PC-3 (cell line): ENCODE results near the gene DLX2. TPM values are rescaled to one million over a fixed set of nuclear protein-coding genes. Genes with fewer than 3 reads are reported as not detected.

Experiments
- ATAC-seq: fragments of 200-7000 bp; cut with Tn5 transposase; 2 replicates; pipeline ENCODE4 v1.9.1; 2020; ENCODE audit warnings: mild to moderate bottlenecking, moderate library complexity
- BruUV-seq: library from RNA; stranded (reverse); fragments of 400-500 nt; replicated peaks from 2 replicates; lab custom pipeline; 2021; lab: Mats Ljungman, UMichigan
- CTCF ChIA-PET: fragments of 300-600 bp; sonication (Branson Sonifier 250); formaldehyde crosslinking; loops from one replicate; lab custom pipeline; 2022; ENCODE audit warnings: antibody characterized with exemption; lab: Charles Lee
- POLR2A ChIA-PET: fragments of 300-600 bp; sonication (Branson Sonifier 250); formaldehyde crosslinking; loops from one replicate; lab custom pipeline; 2022; ENCODE audit warnings: antibody characterized with exemption; ENCODE audit not compliant: unreplicated experiment; lab: Charles Lee
- DNase-seq: peaks from one replicate; pipeline ENCODE4 v3.0.0-alpha.2; 2015
- H2AFZ ChIP-seq: fragments of 300-600 bp; sonication (generic); 2 replicates; pipeline ENCODE4 v1.6.0; 2016; ENCODE audit warnings: antibody characterized with exemption, low read length
- H3F3A ChIP-seq: fragments of 300-600 bp; sonication (generic); one replicate; pipeline ENCODE4 v1.6.0; 2017; ENCODE audit warnings: antibody characterized with exemption, low read length, control low read depth, mild to moderate bottlenecking; ENCODE audit not compliant: unreplicated experiment
- H3K27ac ChIP-seq: fragments of 300-600 bp; sonication (generic); 2 replicates; pipeline ENCODE4 v1.5.1; 2016; ENCODE audit warnings: mild to moderate bottlenecking, low read length
- H3K27me3 ChIP-seq: fragments of 300-600 bp; sonication (generic); 2 replicates; pipeline ENCODE4 v1.6.1; 2016; ENCODE audit warnings: low read length, mixed read lengths
- H3K36me3 ChIP-seq: fragments of 300-600 bp; sonication (generic); 2 replicates; pipeline ENCODE4 v1.6.1; 2016; ENCODE audit warnings: low read depth, mixed run types, low read length, mixed read lengths
- H3K4me1 ChIP-seq: fragments of 300-600 bp; sonication (generic); 2 replicates; pipeline ENCODE4 v1.5.1; 2016; ENCODE audit warnings: low read length; ENCODE audit not compliant: insufficient read depth
- H3K4me2 ChIP-seq: fragments of 300-600 bp; sonication (generic); 2 replicates; pipeline ENCODE4 v1.6.0; 2016; ENCODE audit warnings: low read length
- H3K4me3 ChIP-seq: fragments of 300-600 bp; sonication (generic); 2 replicates; pipeline ENCODE4 v1.5.1; 2016; ENCODE audit warnings: mild to moderate bottlenecking, low read length, mixed read lengths
- H3K79me2 ChIP-seq: fragments of 300-600 bp; sonication (generic); 2 replicates; pipeline ENCODE4 v1.6.1; 2017; ENCODE audit warnings: low read length, mixed read lengths
- H3K9ac ChIP-seq: fragments of 300-600 bp; sonication (generic); 2 replicates; pipeline ENCODE4 v1.6.0; 2016; ENCODE audit warnings: mild to moderate bottlenecking, low read length
- H3K9me2 ChIP-seq: fragments of 300-600 bp; sonication (generic); replicated peaks from 2 replicates; pipeline ENCODE4 v1.6.1; 2016; ENCODE audit warnings: mixed run types, low read length, mixed read lengths
- H3K9me3 ChIP-seq: fragments of 300-600 bp; sonication (generic); 2 replicates; pipeline ENCODE4 v1.6.1; 2016; ENCODE audit warnings: low read length, mixed read lengths
- H4K20me1 ChIP-seq: fragments of 300-600 bp; sonication (generic); 2 replicates; pipeline ENCODE4 v1.6.1; 2016; ENCODE audit warnings: low read length, mixed read lengths
- EZH2 ChIP-seq: fragments of 300-600 bp; sonication (generic); IDR thresholded peaks from one replicate; pipeline ENCODE4 v1.6.1; 2017; ENCODE audit warnings: antibody characterized with exemption, mild to moderate bottlenecking, low read length; ENCODE audit not compliant: unreplicated experiment
- EZH2phosphoT487 ChIP-seq: fragments of 300-600 bp; sonication (generic); IDR thresholded peaks from 2 replicates; pipeline ENCODE4 v1.6.1; 2018; ENCODE audit warnings: mild to moderate bottlenecking, antibody characterized with exemption, low read length, borderline replicate concordance
- intact Hi-C: fragments of 100-400 bp; cut with micrococcal nuclease; formaldehyde crosslinking; loops from 2 replicates; pipeline ENCODE4 v1.9.0; 2023
- total RNA-seq: library from RNA; depleted of rRNA; stranded (reverse); fragments of >200 nt; gene quantifications from 2 replicates; pipeline ENCODE4 v1.2.3, GENCODE V29; 2014
- TF ChIP-seq, protein P1 (sequence below): fragments of 300-600 bp; sonication (generic); conservative IDR thresholded peaks from 2 replicates; pipeline ENCODE4 v1.5.1; 2017; ENCODE audit warnings: antibody characterized with exemption, low read depth, mild to moderate bottlenecking, low read length

The DLX2 gene
- total RNA-seq, 1 experiment from 2014 or later = 1.4 TPM

DNA sequence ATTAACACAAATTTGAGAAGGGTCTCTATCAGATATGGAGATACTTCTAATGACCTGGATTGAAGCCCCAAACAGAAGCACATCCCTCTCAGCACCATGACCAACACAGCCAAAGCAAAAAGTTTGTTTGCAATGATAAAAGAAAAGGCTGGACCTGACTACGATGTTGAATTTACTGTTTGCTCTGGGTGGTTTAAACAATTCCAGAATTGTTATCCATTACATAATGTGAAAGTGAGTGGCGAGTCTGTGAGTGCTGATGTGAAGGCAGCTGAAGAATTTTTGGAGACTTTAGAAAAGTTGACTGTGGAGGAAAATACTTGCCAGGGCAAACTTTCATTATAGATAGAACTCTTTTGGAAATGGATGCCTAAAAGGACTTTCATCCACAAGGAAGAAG is 17.4 kb upstream of the DLX2 start:
- H3K4me2 ChIP-seq = no peak overlapping the region
- CTCF ChIA-PET = interaction anchor here (0.9 kb wide), 1 partner anchor 414 kb away, joined by 3 read pairs; no protein-coding TSS in a partner anchor

DNA sequence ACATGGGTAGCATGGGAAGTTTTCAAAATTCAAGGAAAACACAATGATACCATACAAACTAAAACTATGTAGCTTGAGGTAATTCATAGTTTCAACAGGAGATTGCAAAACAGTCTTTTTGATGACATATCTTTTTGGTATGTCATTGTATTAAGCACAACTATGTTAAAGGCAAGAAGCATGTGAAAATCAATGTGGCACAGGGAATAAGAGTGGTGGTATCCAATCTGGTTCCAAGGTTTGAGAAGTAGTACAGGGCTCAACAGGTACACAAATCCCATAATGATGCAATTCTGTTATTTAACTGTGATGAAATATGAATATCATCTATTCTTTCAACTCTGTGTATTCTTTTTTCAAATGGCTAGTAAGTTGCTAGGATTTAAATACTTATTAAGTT is 16.4 kb upstream of the DLX2 start:
- Histone ChIP-seq H3K79me2 (no peaks in the 10 kb centered on the region), H2AFZ (0 out of 2 replicates have a peak overlapping the region, but pooled peaks have one; percentile 28), H3K9me3 (no peaks in the 10 kb centered on the region), H3K36me3 (no peaks in the 10 kb centered on the region), H3K4me3 (peak overlapping the region; percentile 33; the same call in 1 of the 2 replicates), H3K4me1 (peaks cover 27% of the 10 kb centered on the region), H3K27ac (peak overlapping the region; percentile 94), H3K27me3 (no peaks in the 10 kb centered on the region), H3K9me2 (no peaks in the 10 kb centered on the region), H3F3A (peaks cover 5% of the 10 kb centered on the region), H3K4me2 (peak overlapping the region; percentile 78), H4K20me1 (no peaks in the 10 kb centered on the region), H3K9ac (peak overlapping the region; percentile 54)
- TF ChIP-seq EZH2 (no peak), EZH2phosphoT487 (no peak)
- TF ChIP-seq, protein P1, sequence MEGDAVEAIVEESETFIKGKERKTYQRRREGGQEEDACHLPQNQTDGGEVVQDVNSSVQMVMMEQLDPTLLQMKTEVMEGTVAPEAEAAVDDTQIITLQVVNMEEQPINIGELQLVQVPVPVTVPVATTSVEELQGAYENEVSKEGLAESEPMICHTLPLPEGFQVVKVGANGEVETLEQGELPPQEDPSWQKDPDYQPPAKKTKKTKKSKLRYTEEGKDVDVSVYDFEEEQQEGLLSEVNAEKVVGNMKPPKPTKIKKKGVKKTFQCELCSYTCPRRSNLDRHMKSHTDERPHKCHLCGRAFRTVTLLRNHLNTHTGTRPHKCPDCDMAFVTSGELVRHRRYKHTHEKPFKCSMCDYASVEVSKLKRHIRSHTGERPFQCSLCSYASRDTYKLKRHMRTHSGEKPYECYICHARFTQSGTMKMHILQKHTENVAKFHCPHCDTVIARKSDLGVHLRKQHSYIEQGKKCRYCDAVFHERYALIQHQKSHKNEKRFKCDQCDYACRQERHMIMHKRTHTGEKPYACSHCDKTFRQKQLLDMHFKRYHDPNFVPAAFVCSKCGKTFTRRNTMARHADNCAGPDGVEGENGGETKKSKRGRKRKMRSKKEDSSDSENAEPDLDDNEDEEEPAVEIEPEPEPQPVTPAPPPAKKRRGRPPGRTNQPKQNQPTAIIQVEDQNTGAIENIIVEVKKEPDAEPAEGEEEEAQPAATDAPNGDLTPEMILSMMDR = no peak
- intact Hi-C loops = no loop called here
- BruUV-seq = no TSS peak
- ChIA-PET CTCF (interaction anchor here (0.6 kb wide), 1 partner anchor 8 kb away, joined by 3 read pairs; no protein-coding TSS in a partner anchor), POLR2A (interaction anchor here (0.6 kb wide), 1 partner anchor 9 kb away, joined by 3 read pairs; no protein-coding TSS in a partner anchor)
- peak; percentile 93 for DNase-seq
- ATAC-seq = peak; percentile 79

More for the DNA sequence above, 17.4 kb upstream of the DLX2 start:
- no TSS peak for BruUV-seq
- Histone ChIP-seq H4K20me1 (no peaks in the 10 kb centered on the region), H3K4me1 (peaks cover 27% of the 10 kb centered on the region), H3K27ac (no peak overlapping the region), H3K9me3 (no peaks in the 10 kb centered on the region), H3K4me3 (no peak overlapping the region), H2AFZ (no peak overlapping the region), H3K9ac (no peak overlapping the region), H3K9me2 (no peaks in the 10 kb centered on the region), H3F3A (peaks cover 5% of the 10 kb centered on the region), H3K27me3 (no peaks in the 10 kb centered on the region), H3K36me3 (no peaks in the 10 kb centered on the region), H3K79me2 (no peaks in the 10 kb centered on the region)
- POLR2A ChIA-PET = no interaction called here
- TF ChIP-seq, protein P1 = no peak
- DNase-seq (no peak), ATAC-seq (no peak)
- intact Hi-C loops = no loop called here

- DNase-seq = no peak
- intact Hi-C loops = no loop called here
These were observed 13.4 kb upstream of the DLX2 start for GRCh38 chr2:172116107-172116506.

More at GRCh38 chr2:172116107-172116506, 13.4 kb upstream of the DLX2 start:
- Histone ChIP-seq H3K4me2 (no peak overlapping the region), H3K27ac (no peak overlapping the region), H3K27me3 (no peaks in the 10 kb centered on the region), H3K9me3 (no peaks in the 10 kb centered on the region), H4K20me1 (no peaks in the 10 kb centered on the region), H3K9ac (no peak overlapping the region), H3K9me2 (no peaks in the 10 kb centered on the region), H3F3A (peaks cover 5% of the 10 kb centered on the region), H3K36me3 (no peaks in the 10 kb centered on the region), H2AFZ (no peak overlapping the region), H3K4me3 (no peak overlapping the region), H3K79me2 (no peaks in the 10 kb centered on the region), H3K4me1 (peaks cover 22% of the 10 kb centered on the region)
- ATAC-seq = no peak
- POLR2A ChIA-PET = no interaction called here
- CTCF ChIA-PET = no interaction called here
- TF ChIP-seq, protein P1 = no peak
- TF ChIP-seq EZH2phosphoT487 (no peak), EZH2 (no peak)
- BruUV-seq = no TSS peak
